Suprapubic skin (tissue), 4 donors: ENCODE measurements around the gene KRABD2.

ENCODE experiments used
- DNase-seq, 2 donors: peaks; one replicate each; pipeline ENCODE4 v3.0.0-alpha.2; 2019; ENCODE audit warnings: low spot score in 2 of 2
- H3K27ac ChIP-seq: fragments of 200-600 bp; sonication (generic); one replicate; pipeline ENCODE4 v1.5.1; 2019
- H3K27me3 ChIP-seq: fragments of 200-600 bp; sonication (generic); one replicate; pipeline ENCODE4 v1.5.1; 2019
- H3K36me3 ChIP-seq: fragments of 200-600 bp; sonication (generic); one replicate; pipeline ENCODE4 v1.5.1; 2019
- H3K4me1 ChIP-seq: fragments of 200-600 bp; sonication (generic); one replicate; pipeline ENCODE4 v1.5.1; 2019
- H3K4me3 ChIP-seq: fragments of 200-600 bp; sonication (generic); one replicate; pipeline ENCODE4 v1.5.1; 2019; ENCODE audit warnings: mild to moderate bottlenecking
- H3K9me3 ChIP-seq: fragments of 200-600 bp; sonication (generic); one replicate; pipeline ENCODE4 v1.5.1; 2019
- EP300 ChIP-seq: sonication (generic); formaldehyde crosslinking; IDR thresholded peaks from one replicate; pipeline ENCODE4 v1.6.1; 2017; ENCODE audit warnings: antibody characterized with exemption
- POLR2A ChIP-seq, 2 donors: fragments of 450-650 bp; IDR thresholded peaks; one replicate each; pipeline ENCODE4 v1.6.1; 2017; ENCODE audit warnings: antibody characterized with exemption in 2 of 2, mild to moderate bottlenecking in 2 of 2, moderate library complexity in 2 of 2
- POLR2AphosphoS5 ChIP-seq, 3 donors: sonication (generic); formaldehyde crosslinking; IDR thresholded peaks; one replicate each; pipeline ENCODE4 v1.6.1; 2017; ENCODE audit warnings: antibody characterized with exemption in 3 of 3
- WGBS: methylation state at CpG from one replicate; pipeline ENCODE4 v1.1.5; 2018; 5-methylcytosine and 5-hydroxymethylcytosine counted together
- TF ChIP-seq, protein P1 (sequence below), 2 donors: fragments of 200-600 bp in 1 of 2; fragments of 450-650 bp in 1 of 2; sonication (generic) in 1 of 2; IDR thresholded peaks; one replicate each; pipeline ENCODE4 v1.5.1; 2016 to 2019; ENCODE audit warnings: antibody characterized with exemption in 2 of 2, mild to moderate bottlenecking in 1 of 2, moderate library complexity in 1 of 2

KRABD2 gene

DNA sequence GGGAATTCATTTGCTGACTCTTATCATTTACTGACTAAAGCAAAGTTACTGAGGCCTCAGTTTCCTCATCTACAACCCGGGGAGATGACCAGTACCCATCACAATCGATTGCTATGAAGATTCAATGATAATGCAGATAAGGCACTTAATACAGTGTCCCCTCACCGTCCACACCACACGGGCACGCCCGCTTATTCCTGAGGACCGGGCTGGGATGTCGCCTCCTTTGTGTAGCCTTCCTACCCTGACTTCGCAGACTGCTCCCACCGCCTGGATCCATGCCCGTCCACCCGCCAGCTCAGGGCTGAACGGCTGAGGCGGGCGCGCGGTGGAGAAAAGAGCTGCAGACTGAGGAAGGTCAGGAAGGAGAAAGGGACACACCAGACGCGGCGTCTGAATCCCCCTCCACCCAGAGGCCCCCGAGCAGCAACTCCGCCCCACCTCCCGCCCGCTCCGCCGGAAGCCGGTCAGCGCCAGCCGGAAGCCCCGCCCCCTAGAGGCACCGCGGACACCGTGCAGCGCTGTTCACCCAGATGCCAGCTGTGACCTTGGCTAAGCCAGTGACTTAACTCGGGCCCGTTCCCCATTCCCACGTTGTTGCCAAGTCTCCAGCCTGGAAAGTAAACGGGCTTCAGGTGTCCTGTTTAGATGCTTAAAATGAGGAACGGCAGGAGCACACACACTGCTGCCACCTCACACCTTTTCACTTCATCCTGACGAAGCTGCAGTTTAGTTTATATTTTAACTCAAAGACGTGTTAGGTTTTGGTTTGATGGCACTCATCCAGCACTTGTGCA lies at the start of gene KRABD2:
Gene KRABD2, minus strand, starts transcription at position 434 of the 797 bp plus-strand sequence.
- no peaks in the 10 kb centered on the region for H3K27me3 ChIP-seq
- TF ChIP-seq POLR2AphosphoS5 (IDR thresholded peaks at IDR 0.05) (peak in 2 of 3 donors; percentile 36 to 44), POLR2A (IDR thresholded peaks at IDR 0.05) (peak in 1 of 2 donors; percentile 50), EP300 (no peak)
- TF ChIP-seq, protein P1, sequence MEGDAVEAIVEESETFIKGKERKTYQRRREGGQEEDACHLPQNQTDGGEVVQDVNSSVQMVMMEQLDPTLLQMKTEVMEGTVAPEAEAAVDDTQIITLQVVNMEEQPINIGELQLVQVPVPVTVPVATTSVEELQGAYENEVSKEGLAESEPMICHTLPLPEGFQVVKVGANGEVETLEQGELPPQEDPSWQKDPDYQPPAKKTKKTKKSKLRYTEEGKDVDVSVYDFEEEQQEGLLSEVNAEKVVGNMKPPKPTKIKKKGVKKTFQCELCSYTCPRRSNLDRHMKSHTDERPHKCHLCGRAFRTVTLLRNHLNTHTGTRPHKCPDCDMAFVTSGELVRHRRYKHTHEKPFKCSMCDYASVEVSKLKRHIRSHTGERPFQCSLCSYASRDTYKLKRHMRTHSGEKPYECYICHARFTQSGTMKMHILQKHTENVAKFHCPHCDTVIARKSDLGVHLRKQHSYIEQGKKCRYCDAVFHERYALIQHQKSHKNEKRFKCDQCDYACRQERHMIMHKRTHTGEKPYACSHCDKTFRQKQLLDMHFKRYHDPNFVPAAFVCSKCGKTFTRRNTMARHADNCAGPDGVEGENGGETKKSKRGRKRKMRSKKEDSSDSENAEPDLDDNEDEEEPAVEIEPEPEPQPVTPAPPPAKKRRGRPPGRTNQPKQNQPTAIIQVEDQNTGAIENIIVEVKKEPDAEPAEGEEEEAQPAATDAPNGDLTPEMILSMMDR (IDR thresholded peaks at IDR 0.05) = peak in 1 of 2 donors; percentile 70
- no peaks in the 10 kb centered on the region for H3K9me3 ChIP-seq
- H3K4me1 ChIP-seq = peaks cover 43% of the 10 kb centered on the region
- peak; percentile 93 to 94 for DNase-seq
- H3K27ac ChIP-seq = peak within 1 kb of the TSS; percentile 83
- H3K4me3 ChIP-seq = peak within 1 kb of the TSS; percentile 73
- peaks cover 46% of the 10 kb centered on the region for H3K36me3 ChIP-seq
- 1% methylated on average over 28 of the region's 41 CpGs for WGBS

DNA sequence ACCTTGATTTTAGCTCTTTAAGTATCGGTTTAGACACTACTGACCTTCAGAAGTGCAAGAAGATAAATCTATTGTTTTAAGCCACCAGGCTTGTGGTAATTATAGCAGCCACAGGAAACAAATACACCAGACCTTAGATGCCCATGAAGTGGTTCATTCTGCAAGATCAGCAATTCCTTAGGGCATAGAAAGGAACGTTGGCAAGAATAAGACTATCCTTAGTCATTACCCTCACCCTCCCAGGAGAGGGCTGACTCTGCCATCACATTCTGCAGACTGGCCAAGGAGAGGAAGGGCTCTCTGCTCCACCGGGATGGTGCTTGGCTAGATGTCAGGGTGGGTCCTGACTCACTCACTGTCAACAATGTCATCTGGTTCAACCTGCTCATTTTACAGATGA lies 45.1 kb upstream of the KRABD2 start:
- DNase-seq = no peak
- TF ChIP-seq, protein P1 (IDR thresholded peaks at IDR 0.05) = no peak
- TF ChIP-seq POLR2AphosphoS5 (IDR thresholded peaks at IDR 0.05) (no peak), POLR2A (IDR thresholded peaks at IDR 0.05) (no peak), EP300 (no peak)
- Histone ChIP-seq H3K4me1 (peaks cover 5% of the 10 kb centered on the region), H3K27me3 (no peaks in the 10 kb centered on the region), H3K36me3 (no peaks in the 10 kb centered on the region), H3K27ac (no peak overlapping the region), H3K9me3 (no peaks in the 10 kb centered on the region), H3K4me3 (no peak overlapping the region)
- 43% methylated on average over 3 of the region's 3 CpGs for WGBS

DNA sequence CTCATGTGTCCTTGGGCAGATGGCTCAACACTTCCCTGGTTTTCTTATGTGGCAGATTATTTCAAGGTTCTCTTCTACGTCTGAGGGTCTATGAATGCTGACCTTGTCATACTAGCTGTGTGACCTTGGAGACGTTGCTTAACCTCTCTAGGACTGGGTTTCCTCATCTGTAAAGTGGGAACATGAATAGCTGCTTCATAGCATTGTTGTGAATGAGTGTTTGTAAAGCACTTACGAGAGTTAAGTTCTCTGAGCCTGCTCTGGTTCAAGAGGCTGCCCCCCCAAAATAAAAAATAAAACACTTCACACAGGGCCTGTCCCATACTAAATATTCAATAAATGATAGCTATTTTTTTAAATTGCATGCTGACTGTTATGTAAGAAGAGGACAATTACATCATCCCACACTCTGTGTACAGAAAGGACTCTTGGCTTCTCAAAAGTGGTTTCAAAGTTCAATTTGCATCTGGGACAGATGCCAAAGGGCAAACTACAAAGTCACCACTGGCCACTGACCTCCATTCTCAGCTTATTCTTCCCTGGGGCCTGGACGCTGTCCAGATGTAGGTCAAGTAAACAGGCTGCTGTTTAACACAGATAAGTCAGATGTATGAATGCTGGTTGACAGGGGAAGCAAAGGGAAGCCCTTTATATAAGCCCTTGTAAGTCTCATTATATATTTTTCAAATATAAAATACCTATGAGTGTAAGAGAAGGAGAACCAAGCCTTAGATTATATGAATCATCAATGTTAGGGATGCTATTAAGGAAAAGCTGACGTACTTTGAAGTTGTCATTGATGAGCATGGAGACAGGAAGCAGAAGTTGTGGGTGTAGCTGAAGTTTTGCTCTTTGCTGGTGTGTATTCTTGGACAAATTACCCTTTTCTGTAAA lies 43.8 kb upstream of the KRABD2 start:
- Histone ChIP-seq H3K9me3 (no peaks in the 10 kb centered on the region), H3K36me3 (no peaks in the 10 kb centered on the region), H3K27ac (peak overlapping the region; percentile 12), H3K4me3 (no peak overlapping the region), H3K27me3 (no peaks in the 10 kb centered on the region), H3K4me1 (peaks cover 5% of the 10 kb centered on the region)
- no peak for DNase-seq
- WGBS = 55% methylated on average over 5 of the region's 5 CpGs
- TF ChIP-seq EP300 = no peak
- no peak for TF ChIP-seq POLR2A (IDR thresholded peaks at IDR 0.05)
- TF ChIP-seq POLR2AphosphoS5 (IDR thresholded peaks at IDR 0.05) = no peak
- TF ChIP-seq, protein P1 (IDR thresholded peaks at IDR 0.05) = no peak

DNA sequence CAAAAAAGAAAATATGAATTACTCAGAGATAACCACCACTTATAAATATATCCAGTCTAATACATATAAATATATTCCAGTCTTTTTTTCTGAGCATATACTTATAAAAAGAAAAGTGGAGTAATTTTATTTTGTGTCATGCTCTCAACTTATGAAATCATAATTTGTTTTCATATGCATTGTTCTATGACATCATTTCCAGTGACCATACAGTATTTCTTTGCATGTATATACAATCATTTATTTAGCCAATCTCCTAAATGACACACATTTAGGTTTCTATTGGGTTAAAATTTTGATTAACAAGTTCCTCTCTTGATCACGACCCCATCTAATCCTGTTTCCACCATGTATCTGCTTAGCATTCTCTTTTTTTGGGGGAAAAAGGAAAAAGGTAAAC lies 42.8 kb upstream of the KRABD2 start:
- Histone ChIP-seq H3K9me3 (no peaks in the 10 kb centered on the region), H3K27ac (no peak overlapping the region), H3K4me1 (peaks cover 5% of the 10 kb centered on the region), H3K36me3 (no peaks in the 10 kb centered on the region), H3K27me3 (no peaks in the 10 kb centered on the region), H3K4me3 (no peak overlapping the region)
- DNase-seq = no peak
- TF ChIP-seq POLR2AphosphoS5 (IDR thresholded peaks at IDR 0.05) (no peak), POLR2A (IDR thresholded peaks at IDR 0.05) (no peak), EP300 (no peak)
- TF ChIP-seq, protein P1 (IDR thresholded peaks at IDR 0.05) = no peak
- 60% methylated on average over 1 of the region's 1 CpG for WGBS

DNA sequence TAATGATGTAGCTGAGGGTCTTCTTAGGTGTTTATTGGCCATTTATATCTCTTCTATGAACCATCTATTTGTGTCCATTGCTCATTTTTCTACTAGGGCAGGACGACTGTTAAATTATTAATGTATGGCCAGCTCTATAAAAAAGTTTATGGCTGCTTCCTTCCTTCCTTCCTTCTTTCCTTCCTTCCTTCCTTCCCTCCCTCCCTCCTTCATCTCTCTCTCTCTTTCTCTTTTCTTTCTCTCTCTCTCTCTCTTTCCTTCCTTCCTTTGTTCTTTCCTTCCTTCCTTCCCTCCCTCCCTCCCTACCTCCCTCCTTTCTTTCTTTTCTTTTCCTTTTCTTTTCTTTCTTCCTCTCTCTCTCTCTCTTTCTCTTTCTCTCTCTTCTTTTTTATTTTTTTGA lies 42.0 kb upstream of the KRABD2 start:
- Histone ChIP-seq H3K36me3 (no peaks in the 10 kb centered on the region), H3K4me1 (peaks cover 5% of the 10 kb centered on the region), H3K9me3 (no peaks in the 10 kb centered on the region), H3K4me3 (no peak overlapping the region), H3K27ac (peak overlapping the region; percentile 21), H3K27me3 (no peaks in the 10 kb centered on the region)
- no peak for DNase-seq
- WGBS = 65% methylated on average over 1 of the region's 1 CpG
- TF ChIP-seq EP300 = no peak
- TF ChIP-seq, protein P1 (IDR thresholded peaks at IDR 0.05) = no peak
- no peak for TF ChIP-seq POLR2A (IDR thresholded peaks at IDR 0.05)
- TF ChIP-seq POLR2AphosphoS5 (IDR thresholded peaks at IDR 0.05) = no peak
